ENCODE data around the gene ITGA8.
A peak's percentile ranks its signal among the peaks of the same experiment; 100 is the strongest.

Gene ITGA8

GRCh38 chr10:15719049-15719898, 448 bp downstream of the ITGA8 start:
- Histone ChIP-seq H3K4me3 (ENCODE audit: low read depth in 1 of 2, low read length in 2 of 2) (peak overlapping the region; percentile 37 to 62), H3K9me3 (ENCODE audit: control insufficient read depth in 1 of 2, low read length in 2 of 2) (no peaks in the 10 kb centered on the region), H3K27me3 (ENCODE audit: control insufficient read depth in 1 of 2, insufficient read depth in 2 of 2, low read length in 2 of 2) (peaks cover 6 to 12% of the 10 kb centered on the region in 2 donors), H3K9ac (ENCODE audit: low read depth in 1 of 2, low read length in 2 of 2) (no peak overlapping the region), H3K4me1 (ENCODE audit: control insufficient read depth in 1 of 2, insufficient read depth in 2 of 2, low read length in 2 of 2) (no peaks in the 10 kb centered on the region), H3K27ac (ENCODE audit: low read depth, low read length) (no peak overlapping the region), H3K36me3 (ENCODE audit: control insufficient read depth in 1 of 2, insufficient read depth in 2 of 2, low read length in 2 of 2) (no peaks in the 10 kb centered on the region)

- Histone ChIP-seq H3K4me1 (ENCODE audit: control insufficient read depth in 1 of 2, insufficient read depth in 2 of 2, low read length in 2 of 2) (no peaks in the 10 kb centered on the region), H3K27ac (ENCODE audit: low read depth, low read length) (no peak overlapping the region), H3K9me3 (ENCODE audit: control insufficient read depth in 1 of 2, low read length in 2 of 2) (no peaks in the 10 kb centered on the region), H3K9ac (ENCODE audit: low read depth in 1 of 2, low read length in 2 of 2) (peak overlapping the region in 1 of 2 donors; percentile 43), H3K4me3 (ENCODE audit: low read depth in 1 of 2, low read length in 2 of 2) (peak overlapping the region; percentile 37 to 62), H3K27me3 (ENCODE audit: control insufficient read depth in 1 of 2, insufficient read depth in 2 of 2, low read length in 2 of 2) (peaks cover 6 to 12% of the 10 kb centered on the region in 2 donors), H3K36me3 (ENCODE audit: control insufficient read depth in 1 of 2, insufficient read depth in 2 of 2, low read length in 2 of 2) (no peaks in the 10 kb centered on the region)
Measured at GRCh38 chr10:15718694-15719048, 1.1 kb downstream of the ITGA8 start.

- Histone ChIP-seq H3K9me3 (ENCODE audit: control insufficient read depth in 1 of 2, low read length in 2 of 2) (no peaks in the 10 kb centered on the region), H3K4me3 (ENCODE audit: low read depth in 1 of 2, low read length in 2 of 2) (no peak overlapping the region), H3K9ac (ENCODE audit: low read depth in 1 of 2, low read length in 2 of 2) (no peak overlapping the region), H3K27ac (ENCODE audit: low read depth, low read length) (no peak overlapping the region), H3K27me3 (ENCODE audit: control insufficient read depth in 1 of 2, insufficient read depth in 2 of 2, low read length in 2 of 2) (peaks cover 6 to 7% of the 10 kb centered on the region in 2 donors), H3K4me1 (ENCODE audit: control insufficient read depth in 1 of 2, insufficient read depth in 2 of 2, low read length in 2 of 2) (no peaks in the 10 kb centered on the region), H3K36me3 (ENCODE audit: control insufficient read depth in 1 of 2, insufficient read depth in 2 of 2, low read length in 2 of 2) (no peaks in the 10 kb centered on the region)
Measured at GRCh38 chr10:15715619-15716227, 4.0 kb downstream of the ITGA8 start.

GRCh38 chr10:15714847-15715246, 4.9 kb downstream of the ITGA8 start:
- Histone ChIP-seq H3K27me3 (ENCODE audit: control insufficient read depth in 1 of 2, insufficient read depth in 2 of 2, low read length in 2 of 2) (peaks cover 6 to 7% of the 10 kb centered on the region in 2 donors), H3K9ac (ENCODE audit: low read depth in 1 of 2, low read length in 2 of 2) (no peak overlapping the region), H3K4me1 (ENCODE audit: control insufficient read depth in 1 of 2, insufficient read depth in 2 of 2, low read length in 2 of 2) (no peaks in the 10 kb centered on the region), H3K36me3 (ENCODE audit: control insufficient read depth in 1 of 2, insufficient read depth in 2 of 2, low read length in 2 of 2) (no peaks in the 10 kb centered on the region), H3K9me3 (ENCODE audit: control insufficient read depth in 1 of 2, low read length in 2 of 2) (no peaks in the 10 kb centered on the region), H3K4me3 (ENCODE audit: low read depth in 1 of 2, low read length in 2 of 2) (no peak overlapping the region), H3K27ac (ENCODE audit: low read depth, low read length) (no peak overlapping the region)

GRCh38 chr10:15712883-15713282, 6.8 kb downstream of the ITGA8 start:
- Histone ChIP-seq H3K9ac (ENCODE audit: low read depth in 1 of 2, low read length in 2 of 2) (no peak overlapping the region), H3K27me3 (ENCODE audit: control insufficient read depth in 1 of 2, insufficient read depth in 2 of 2, low read length in 2 of 2) (no peaks in the 10 kb centered on the region), H3K36me3 (ENCODE audit: control insufficient read depth in 1 of 2, insufficient read depth in 2 of 2, low read length in 2 of 2) (no peaks in the 10 kb centered on the region), H3K27ac (ENCODE audit: low read depth, low read length) (no peak overlapping the region), H3K4me1 (ENCODE audit: control insufficient read depth in 1 of 2, insufficient read depth in 2 of 2, low read length in 2 of 2) (no peaks in the 10 kb centered on the region), H3K9me3 (ENCODE audit: control insufficient read depth in 1 of 2, low read length in 2 of 2) (no peaks in the 10 kb centered on the region), H3K4me3 (ENCODE audit: low read depth in 1 of 2, low read length in 2 of 2) (no peak overlapping the region)

GRCh38 chr10:15710455-15710854, 9.3 kb downstream of the ITGA8 start:
- no peaks in the 10 kb centered on the region for H3K27me3 ChIP-seq (ENCODE audit: control insufficient read depth in 1 of 2, insufficient read depth in 2 of 2, low read length in 2 of 2)
- no peaks in the 10 kb centered on the region for H3K9me3 ChIP-seq (ENCODE audit: control insufficient read depth in 1 of 2, low read length in 2 of 2)
- no peaks in the 10 kb centered on the region for H3K4me1 ChIP-seq (ENCODE audit: control insufficient read depth in 1 of 2, insufficient read depth in 2 of 2, low read length in 2 of 2)
- no peak overlapping the region for H3K4me3 ChIP-seq (ENCODE audit: low read depth in 1 of 2, low read length in 2 of 2)
- no peak overlapping the region for H3K27ac ChIP-seq (ENCODE audit: low read depth, low read length)
- H3K36me3 ChIP-seq (ENCODE audit: control insufficient read depth in 1 of 2, insufficient read depth in 2 of 2, low read length in 2 of 2) = no peaks in the 10 kb centered on the region
- no peak overlapping the region for H3K9ac ChIP-seq (ENCODE audit: low read depth in 1 of 2, low read length in 2 of 2)

- no peaks in the 10 kb centered on the region for H3K27me3 ChIP-seq (ENCODE audit: control insufficient read depth in 1 of 2, insufficient read depth in 2 of 2, low read length in 2 of 2)
- no peaks in the 10 kb centered on the region for H3K9me3 ChIP-seq (ENCODE audit: control insufficient read depth in 1 of 2, low read length in 2 of 2)
- H3K36me3 ChIP-seq (ENCODE audit: control insufficient read depth in 1 of 2, insufficient read depth in 2 of 2, low read length in 2 of 2) = no peaks in the 10 kb centered on the region
- H3K4me1 ChIP-seq (ENCODE audit: control insufficient read depth in 1 of 2, insufficient read depth in 2 of 2, low read length in 2 of 2) = no peaks in the 10 kb centered on the region
- H3K4me3 ChIP-seq (ENCODE audit: low read depth in 1 of 2, low read length in 2 of 2) = no peak overlapping the region
- H3K27ac ChIP-seq (ENCODE audit: low read depth, low read length) = no peak overlapping the region
- H3K9ac ChIP-seq (ENCODE audit: low read depth in 1 of 2, low read length in 2 of 2) = no peak overlapping the region
Measured at GRCh38 chr10:15705298-15705697, 14.4 kb downstream of the ITGA8 start.

GRCh38 chr10:15704581-15704968, 15.1 kb downstream of the ITGA8 start:
- H3K27ac ChIP-seq (ENCODE audit: low read depth, low read length) = no peak overlapping the region
- H3K36me3 ChIP-seq (ENCODE audit: control insufficient read depth in 1 of 2, insufficient read depth in 2 of 2, low read length in 2 of 2) = no peaks in the 10 kb centered on the region
- no peaks in the 10 kb centered on the region for H3K27me3 ChIP-seq (ENCODE audit: control insufficient read depth in 1 of 2, insufficient read depth in 2 of 2, low read length in 2 of 2)
- H3K4me3 ChIP-seq (ENCODE audit: low read depth in 1 of 2, low read length in 2 of 2) = no peak overlapping the region
- no peaks in the 10 kb centered on the region for H3K9me3 ChIP-seq (ENCODE audit: control insufficient read depth in 1 of 2, low read length in 2 of 2)
- H3K4me1 ChIP-seq (ENCODE audit: control insufficient read depth in 1 of 2, insufficient read depth in 2 of 2, low read length in 2 of 2) = no peaks in the 10 kb centered on the region
- H3K9ac ChIP-seq (ENCODE audit: low read depth in 1 of 2, low read length in 2 of 2) = no peak overlapping the region

GRCh38 chr10:15703944-15704580, 15.7 kb downstream of the ITGA8 start:
- Histone ChIP-seq H3K9me3 (ENCODE audit: control insufficient read depth in 1 of 2, low read length in 2 of 2) (no peaks in the 10 kb centered on the region), H3K27ac (ENCODE audit: low read depth, low read length) (no peak overlapping the region), H3K27me3 (ENCODE audit: control insufficient read depth in 1 of 2, insufficient read depth in 2 of 2, low read length in 2 of 2) (no peaks in the 10 kb centered on the region), H3K9ac (ENCODE audit: low read depth in 1 of 2, low read length in 2 of 2) (no peak overlapping the region), H3K4me1 (ENCODE audit: control insufficient read depth in 1 of 2, insufficient read depth in 2 of 2, low read length in 2 of 2) (no peaks in the 10 kb centered on the region), H3K36me3 (ENCODE audit: control insufficient read depth in 1 of 2, insufficient read depth in 2 of 2, low read length in 2 of 2) (no peaks in the 10 kb centered on the region), H3K4me3 (ENCODE audit: low read depth in 1 of 2, low read length in 2 of 2) (no peak overlapping the region)

GRCh38 chr10:15703151-15703880, 16.4 kb downstream of the ITGA8 start:
- Histone ChIP-seq H3K36me3 (ENCODE audit: control insufficient read depth in 1 of 2, insufficient read depth in 2 of 2, low read length in 2 of 2) (no peaks in the 10 kb centered on the region), H3K9ac (ENCODE audit: low read depth in 1 of 2, low read length in 2 of 2) (no peak overlapping the region), H3K27ac (ENCODE audit: low read depth, low read length) (no peak overlapping the region), H3K27me3 (ENCODE audit: control insufficient read depth in 1 of 2, insufficient read depth in 2 of 2, low read length in 2 of 2) (no peaks in the 10 kb centered on the region), H3K4me1 (ENCODE audit: control insufficient read depth in 1 of 2, insufficient read depth in 2 of 2, low read length in 2 of 2) (no peaks in the 10 kb centered on the region), H3K9me3 (ENCODE audit: control insufficient read depth in 1 of 2, low read length in 2 of 2) (no peaks in the 10 kb centered on the region), H3K4me3 (ENCODE audit: low read depth in 1 of 2, low read length in 2 of 2) (no peak overlapping the region)

Data from duodenal mucosa (tissue), 2 donors.